AG04449 (cell line): ENCODE data around the gene C1R.
"Not testable (repeated sequence)": the region's sequence is repeated elsewhere in the genome, so short reads cannot be mapped to it uniquely, and the experiment has no call there.

Experiments
- CTCF ChIA-PET: fragments of 350-600 bp; formaldehyde crosslinking; extraction: SDS; loops from one replicate; lab custom pipeline; 2021; ENCODE audit warnings: antibody characterized with exemption; lab: Yijun Ruan, JAX
- POLR2A ChIA-PET: fragments of 400-600, 350-600 bp; formaldehyde crosslinking; extraction: SDS; loops from one replicate; lab custom pipeline; 2020; ENCODE audit warnings: antibody characterized with exemption, inconsistent platforms; lab: Yijun Ruan, JAX
- DNase-seq: peaks from one replicate; pipeline ENCODE4 v3.0.0-alpha.2; 2010; ENCODE audit warnings: low read depth, low spot score
- H3K4me3 ChIP-seq: 2 replicates; pipeline ENCODE4 v1.5.1; 2011; ENCODE audit warnings: low read depth, mild to moderate bottlenecking, control low read depth, low read length
- CTCF ChIP-seq: IDR thresholded peaks from one replicate; pipeline ENCODE4 v1.5.1; 2011; ENCODE audit warnings: mild to moderate bottlenecking, moderate library complexity, low read length, control low read depth, inconsistent platforms; ENCODE audit not compliant: insufficient read depth; ENCODE audit errors: missing control alignments

The C1R gene

GRCh38 chr12:7058163-7058845, 33.9 kb downstream of the C1R start:
- DNase-seq, result no peak
- ChIA-PET CTCF (interaction anchor here (1.9 to 13.4 kb wide), 5 partner anchors 14 to 87 kb away, joined by 9 to 217 read pairs (median 79); partner anchors contain the start of genes C1R and C1RL), POLR2A (no interaction called here)
- H3K4me3 ChIP-seq, result no peak overlapping the region
- no peak for TF ChIP-seq CTCF

GRCh38 chr12:7055736-7056135, 36.5 kb downstream of the C1R start:
- H3K4me3 ChIP-seq, POLR2A ChIA-PET, DNase-seq: not testable (repeated sequence)
- CTCF ChIA-PET, result interaction anchor here (1.1 to 13.4 kb wide), 6 partner anchors 12 to 89 kb away, joined by 3 to 217 read pairs (median 44); partner anchors contain the start of genes C1R and C1RL

GRCh38 chr12:7054925-7055324, 37.3 kb downstream of the C1R start:
- no peak for DNase-seq
- ChIA-PET CTCF (interaction anchor here (1.3 to 13.4 kb wide), 5 partner anchors 11 to 56 kb away, joined by 4 to 217 read pairs (median 8); partner anchors contain the start of genes C1R and C1RL), POLR2A (no interaction called here)
- no peak overlapping the region for H3K4me3 ChIP-seq
- no peak for TF ChIP-seq CTCF

GRCh38 chr12:7049973-7050372, 42.3 kb downstream of the C1R start:
- CTCF ChIA-PET, result interaction anchor here (1.4 to 1.9 kb wide), 4 partner anchors 10 to 63 kb away, joined by 3 to 7 read pairs (median 6); partner anchors contain the start of gene C1S
- H3K4me3 ChIP-seq, DNase-seq, POLR2A ChIA-PET: not testable (repeated sequence)

GRCh38 chr12:7049445-7049951, 42.7 kb downstream of the C1R start:
- H3K4me3 ChIP-seq, POLR2A ChIA-PET, DNase-seq: not testable (repeated sequence)
- CTCF ChIA-PET, result interaction anchor here (0.7 to 1.6 kb wide), 3 partner anchors 11 to 60 kb away, joined by 3 to 7 read pairs (median 4); partner anchors contain the start of genes C1R, C1RL and C1S

- H3K4me3 ChIP-seq, result no peak overlapping the region
- ChIA-PET CTCF (interaction anchor here (0.6 to 1.2 kb wide), 5 partner anchors 10 to 94 kb away, joined by 3 to 6 read pairs (median 3); partner anchors contain the start of gene C1RL), POLR2A (no interaction called here)
- DNase-seq, result no peak
- no peak for TF ChIP-seq CTCF
Observed at GRCh38 chr12:7047306-7047705, 44.9 kb downstream of the C1R start.

GRCh38 chr12:7046383-7047105, 45.7 kb downstream of the C1R start:
- no peak overlapping the region for H3K4me3 ChIP-seq
- TF ChIP-seq CTCF, result no peak
- no peak for DNase-seq
- CTCF ChIA-PET, result interaction anchor here (0.8 to 1.2 kb wide), 4 partner anchors 11 to 85 kb away, joined by 3 to 6 read pairs (median 3); partner anchors contain the start of genes C1RL and C1S
- POLR2A ChIA-PET, result no interaction called here
